OCI-LY1 (cell line): Measurements from ENCODE around the gene NPIPA1.
"Not testable (repeated sequence)": the region's sequence is repeated elsewhere in the genome, so short reads cannot be mapped to it uniquely, and the experiment has no call there.

Source experiments
- EZH2 ChIP-seq: fragments of 200-600 bp; sonication (generic), shearing (Covaris generic); IDR thresholded peaks from 2 replicates; pipeline ENCODE4 v1.8.0; 2017; ENCODE audit warnings: borderline replicate concordance, mixed run types, mild to moderate bottlenecking, antibody characterized with exemption, low read length, moderate library complexity, mixed read lengths
- TF ChIP-seq, protein P1 (sequence below): fragments of 200-600 bp; sonication (generic), shearing (Covaris generic); IDR thresholded peaks from 2 replicates; pipeline ENCODE4 v1.5.1; 2017; ENCODE audit warnings: mild to moderate bottlenecking, antibody characterized with exemption, low read length, moderate library complexity, mixed read lengths

DNA sequence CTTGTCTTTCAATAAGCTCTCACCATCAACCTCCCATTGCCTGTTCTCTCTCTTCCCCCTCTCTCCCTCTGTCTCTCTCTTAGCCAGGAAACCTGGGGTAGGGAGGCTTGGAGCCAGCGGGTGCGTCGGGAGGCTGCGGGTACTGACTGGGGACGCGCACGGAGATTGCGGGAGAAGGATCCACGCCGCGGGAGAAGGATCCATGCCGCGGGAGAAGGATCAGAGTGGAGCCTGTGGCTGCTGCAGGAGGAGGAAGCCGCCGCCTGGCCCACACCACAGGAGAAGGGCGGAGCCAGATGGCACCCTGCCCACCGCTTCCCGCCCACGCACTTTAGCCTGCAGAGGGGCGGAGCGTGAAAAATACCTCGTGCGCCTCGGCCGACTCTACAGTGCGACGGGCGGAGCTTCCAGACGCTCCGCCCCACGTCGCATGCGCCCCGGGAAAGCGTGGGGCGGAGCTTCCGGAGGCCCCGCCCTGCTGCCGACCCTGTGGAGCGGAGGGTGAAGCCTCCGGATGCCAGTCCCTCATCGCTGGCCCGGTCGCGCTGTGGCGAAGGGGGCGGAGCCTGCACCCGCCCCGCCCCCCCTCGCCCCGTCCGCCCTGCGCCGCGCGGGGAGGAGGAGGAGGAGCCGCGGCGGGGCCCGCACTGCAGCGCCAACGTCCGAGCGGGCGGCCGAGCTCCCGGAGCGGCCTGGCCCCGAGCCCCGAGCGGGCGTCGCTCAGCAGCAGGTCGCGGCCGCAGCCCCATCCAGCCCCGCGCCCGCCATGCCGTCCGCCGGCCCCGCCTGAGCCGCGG lies 26.2 kb upstream of the NPIPA1 start:
- TF ChIP-seq, protein P1, sequence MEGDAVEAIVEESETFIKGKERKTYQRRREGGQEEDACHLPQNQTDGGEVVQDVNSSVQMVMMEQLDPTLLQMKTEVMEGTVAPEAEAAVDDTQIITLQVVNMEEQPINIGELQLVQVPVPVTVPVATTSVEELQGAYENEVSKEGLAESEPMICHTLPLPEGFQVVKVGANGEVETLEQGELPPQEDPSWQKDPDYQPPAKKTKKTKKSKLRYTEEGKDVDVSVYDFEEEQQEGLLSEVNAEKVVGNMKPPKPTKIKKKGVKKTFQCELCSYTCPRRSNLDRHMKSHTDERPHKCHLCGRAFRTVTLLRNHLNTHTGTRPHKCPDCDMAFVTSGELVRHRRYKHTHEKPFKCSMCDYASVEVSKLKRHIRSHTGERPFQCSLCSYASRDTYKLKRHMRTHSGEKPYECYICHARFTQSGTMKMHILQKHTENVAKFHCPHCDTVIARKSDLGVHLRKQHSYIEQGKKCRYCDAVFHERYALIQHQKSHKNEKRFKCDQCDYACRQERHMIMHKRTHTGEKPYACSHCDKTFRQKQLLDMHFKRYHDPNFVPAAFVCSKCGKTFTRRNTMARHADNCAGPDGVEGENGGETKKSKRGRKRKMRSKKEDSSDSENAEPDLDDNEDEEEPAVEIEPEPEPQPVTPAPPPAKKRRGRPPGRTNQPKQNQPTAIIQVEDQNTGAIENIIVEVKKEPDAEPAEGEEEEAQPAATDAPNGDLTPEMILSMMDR = not testable (repeated sequence)
- not testable (repeated sequence) for TF ChIP-seq EZH2
